Stimulated activated naive B cell treated with anti-CD40 and anti-IgM and Interleukin-4, amounts not matched to agents 10 μg/mL and 1 μg/mL and 100 μg/mL, for 72 hours (primary cell): ENCODE measurements around the gene KEL.

Experiments used
- ATAC-seq, 2 donors: fragments of 150-1000 bp; cut with Tn5 transposase; replicated peaks; 2 replicates each; pipeline ENCODE4 v1.10.0; 2021; ENCODE audit warnings: moderate library complexity in 1 of 2
- DNase-seq: peaks from one replicate; pipeline ENCODE4 v3.0.0; 2021
- H3K27ac Mint-ChIP-seq: one replicate; pipeline ENCODE4 v1.8.0; 2022; ENCODE audit warnings: mild to moderate bottlenecking, mixed read lengths
- H3K27me3 Mint-ChIP-seq, 2 donors: one replicate each; pipeline ENCODE4 v1.8.0; 2022; ENCODE audit warnings: mixed read lengths in 2 of 2
- H3K36me3 Mint-ChIP-seq, 2 donors: one replicate each; pipeline ENCODE4 v1.8.0; 2022; ENCODE audit warnings: mixed read lengths in 2 of 2, mild to moderate bottlenecking in 1 of 2
- H3K4me1 Mint-ChIP-seq, 2 donors: one replicate each; pipeline ENCODE4 v1.8.0; 2022; ENCODE audit warnings: mixed read lengths in 2 of 2, mild to moderate bottlenecking in 1 of 2
- H3K4me3 Mint-ChIP-seq, 2 donors: one replicate each; pipeline ENCODE4 v1.8.0; 2022; ENCODE audit warnings: mild to moderate bottlenecking in 2 of 2, mixed read lengths in 2 of 2, moderate library complexity in 1 of 2
- H3K9me3 Mint-ChIP-seq, 2 donors: one replicate each; pipeline ENCODE4 v1.8.0; 2022; ENCODE audit warnings: mixed read lengths in 2 of 2, mild to moderate bottlenecking in 1 of 2

KEL gene

DNA sequence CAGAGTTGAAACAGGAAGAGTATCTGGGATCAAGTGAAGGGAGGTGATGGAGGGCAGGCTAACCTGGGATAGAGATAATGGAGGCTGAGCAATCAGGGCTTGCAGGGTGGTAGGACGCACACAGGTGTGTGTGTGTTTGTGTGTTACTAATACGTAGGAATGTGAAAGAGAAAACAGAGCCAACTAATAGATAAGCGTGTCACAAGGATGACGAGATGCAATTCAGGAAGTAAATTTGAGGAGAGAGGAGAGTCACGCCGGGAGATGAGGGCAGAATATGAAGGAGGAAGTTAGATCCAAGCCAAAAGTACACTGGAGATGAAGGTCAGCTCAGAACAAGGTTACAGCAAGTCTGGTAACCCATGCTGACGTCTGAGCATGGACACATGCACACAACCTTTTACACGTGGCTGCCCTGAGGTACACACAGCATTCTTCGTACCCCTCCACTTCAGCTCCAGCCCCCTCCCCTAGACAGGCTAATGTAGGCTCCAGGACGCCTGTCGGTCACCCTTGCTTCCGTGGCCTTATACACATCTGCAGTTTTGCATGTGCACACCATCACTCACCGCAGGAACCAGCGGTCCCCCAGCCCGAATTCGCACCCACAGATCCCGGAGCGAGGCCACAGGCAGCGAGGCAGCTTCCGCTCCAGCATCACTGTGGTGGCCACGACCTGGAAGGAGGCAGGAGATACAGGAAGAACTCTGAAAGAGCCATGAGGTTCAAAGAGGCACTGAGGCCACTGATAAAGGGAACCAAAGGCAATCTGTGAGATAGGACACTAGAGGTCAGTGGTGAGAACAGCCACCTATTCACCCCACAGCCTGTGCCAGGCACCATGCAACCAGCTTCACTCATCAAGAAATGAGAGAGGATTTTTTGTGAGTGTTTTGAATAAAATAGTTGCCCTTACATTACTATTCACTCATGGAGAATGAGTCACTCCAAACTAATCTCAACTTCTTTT lies 53.0 kb downstream of the KEL start:
- ATAC-seq (peak; percentile 80 to 81), DNase-seq (no peak)
- Mint-ChIP-seq H3K4me3 (no peak overlapping the region), H3K9me3 (no peaks in the 10 kb centered on the region), H3K27ac (no peak overlapping the region), H3K4me1 (peaks cover 0 to 1% of the 10 kb centered on the region in 2 donors), H3K36me3 (no peaks in the 10 kb centered on the region), H3K27me3 (peaks cover 19 to 21% of the 10 kb centered on the region in 2 donors)

DNA sequence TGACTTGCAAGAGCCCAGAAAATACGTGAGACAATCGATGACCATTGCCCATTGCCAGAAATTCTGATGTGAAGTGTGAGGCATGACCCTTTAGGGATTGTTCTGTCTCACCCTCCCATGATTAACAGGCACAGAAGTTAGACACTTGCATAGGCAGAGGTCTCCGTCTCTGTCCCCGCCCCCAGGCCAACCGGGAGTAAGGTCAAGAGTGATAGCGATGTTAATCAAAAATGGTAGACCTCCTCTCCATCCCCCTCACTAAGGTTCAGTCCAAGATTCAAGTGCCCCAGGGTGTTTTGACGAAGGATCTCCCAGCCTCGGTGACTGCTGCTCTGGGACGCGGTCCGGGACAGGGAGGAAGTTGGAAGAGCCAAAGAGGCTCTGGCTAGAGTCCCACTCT lies 53.9 kb downstream of the KEL start:
- Mint-ChIP-seq H3K36me3 (no peaks in the 10 kb centered on the region), H3K27ac (no peak overlapping the region), H3K4me1 (no peaks in the 10 kb centered on the region), H3K27me3 (peaks cover 12 to 13% of the 10 kb centered on the region in 2 donors), H3K9me3 (no peaks in the 10 kb centered on the region), H3K4me3 (no peak overlapping the region)
- DNase-seq (no peak), ATAC-seq (no peak)

DNA sequence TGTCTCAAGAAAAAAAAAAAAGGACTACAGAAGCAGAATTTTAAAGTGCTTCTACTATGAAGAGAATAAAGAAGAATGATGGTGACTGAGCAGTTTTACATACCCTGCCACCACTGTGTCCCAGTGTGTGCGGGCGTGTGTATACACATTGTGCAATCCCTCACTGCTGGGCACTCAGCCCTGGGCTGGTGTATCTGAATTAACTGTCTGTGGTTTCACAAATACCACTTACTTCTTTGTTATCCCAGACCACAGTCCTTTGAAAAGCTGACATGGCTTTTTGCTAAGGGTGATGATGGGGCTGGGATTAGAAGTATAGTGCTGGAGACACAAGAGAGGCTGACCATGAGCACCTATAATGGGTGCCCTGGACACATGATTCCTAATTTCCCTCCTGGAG lies 55.5 kb downstream of the KEL start:
- peaks cover 2 to 4% of the 10 kb centered on the region in 2 donors for H3K9me3 Mint-ChIP-seq
- peaks cover 7 to 12% of the 10 kb centered on the region in 2 donors for H3K27me3 Mint-ChIP-seq
- H3K27ac Mint-ChIP-seq: no peak overlapping the region
- H3K4me3 Mint-ChIP-seq: no peak overlapping the region
- peaks cover 0 to 4% of the 10 kb centered on the region in 2 donors for H3K36me3 Mint-ChIP-seq
- ATAC-seq (no peak), DNase-seq (no peak)
- H3K4me1 Mint-ChIP-seq: no peaks in the 10 kb centered on the region

DNA sequence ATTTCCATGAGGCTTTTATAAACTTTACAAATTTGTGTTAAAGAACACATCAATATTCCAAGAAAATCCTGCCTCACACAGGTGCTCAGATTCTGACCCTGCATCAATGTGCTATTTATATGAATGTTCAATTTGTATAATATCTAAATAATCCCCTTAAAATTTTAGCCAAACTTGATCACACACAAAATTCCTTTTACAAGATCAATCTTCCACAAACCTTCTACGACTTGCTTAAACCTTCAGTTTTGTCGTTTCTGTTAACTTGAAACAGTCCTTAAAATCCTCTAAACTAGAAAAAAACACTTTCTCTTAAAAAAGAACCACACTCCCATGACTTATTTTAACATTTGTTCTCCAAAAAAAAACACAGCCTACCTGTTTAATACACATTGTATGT lies 56.4 kb downstream of the KEL start:
- Mint-ChIP-seq H3K27ac (no peak overlapping the region), H3K27me3 (peaks cover 3 to 5% of the 10 kb centered on the region in 2 donors), H3K36me3 (peaks cover 0 to 4% of the 10 kb centered on the region in 2 donors), H3K9me3 (peaks cover 2 to 4% of the 10 kb centered on the region in 2 donors), H3K4me1 (no peaks in the 10 kb centered on the region), H3K4me3 (no peak overlapping the region)
- DNase-seq (no peak), ATAC-seq (no peak)

DNA sequence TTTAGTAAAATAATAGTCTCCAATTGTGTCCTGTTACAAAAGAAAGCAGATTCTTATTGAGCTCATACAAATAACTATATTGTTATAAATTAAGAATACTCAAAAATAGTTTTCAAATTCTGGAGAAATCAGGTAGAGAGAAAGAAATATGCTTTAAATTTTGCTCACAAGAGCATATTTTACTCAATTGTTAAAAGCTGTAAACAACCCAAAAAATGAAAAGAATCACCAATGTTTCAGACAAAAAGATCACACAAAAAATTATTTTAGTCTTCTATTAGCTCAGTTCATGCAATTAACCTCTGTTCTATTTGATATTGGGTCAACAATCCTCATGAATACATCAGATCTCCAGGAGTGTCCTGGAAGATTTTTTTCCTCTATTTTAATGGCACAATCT lies 58.0 kb downstream of the KEL start:
- Mint-ChIP-seq H3K27ac (no peak overlapping the region), H3K36me3 (peaks cover 0 to 4% of the 10 kb centered on the region in 2 donors), H3K27me3 (peaks cover 5 to 8% of the 10 kb centered on the region in 2 donors), H3K4me1 (no peaks in the 10 kb centered on the region), H3K4me3 (no peak overlapping the region), H3K9me3 (peaks cover 2 to 4% of the 10 kb centered on the region in 2 donors)
- DNase-seq (no peak), ATAC-seq (no peak)

DNA sequence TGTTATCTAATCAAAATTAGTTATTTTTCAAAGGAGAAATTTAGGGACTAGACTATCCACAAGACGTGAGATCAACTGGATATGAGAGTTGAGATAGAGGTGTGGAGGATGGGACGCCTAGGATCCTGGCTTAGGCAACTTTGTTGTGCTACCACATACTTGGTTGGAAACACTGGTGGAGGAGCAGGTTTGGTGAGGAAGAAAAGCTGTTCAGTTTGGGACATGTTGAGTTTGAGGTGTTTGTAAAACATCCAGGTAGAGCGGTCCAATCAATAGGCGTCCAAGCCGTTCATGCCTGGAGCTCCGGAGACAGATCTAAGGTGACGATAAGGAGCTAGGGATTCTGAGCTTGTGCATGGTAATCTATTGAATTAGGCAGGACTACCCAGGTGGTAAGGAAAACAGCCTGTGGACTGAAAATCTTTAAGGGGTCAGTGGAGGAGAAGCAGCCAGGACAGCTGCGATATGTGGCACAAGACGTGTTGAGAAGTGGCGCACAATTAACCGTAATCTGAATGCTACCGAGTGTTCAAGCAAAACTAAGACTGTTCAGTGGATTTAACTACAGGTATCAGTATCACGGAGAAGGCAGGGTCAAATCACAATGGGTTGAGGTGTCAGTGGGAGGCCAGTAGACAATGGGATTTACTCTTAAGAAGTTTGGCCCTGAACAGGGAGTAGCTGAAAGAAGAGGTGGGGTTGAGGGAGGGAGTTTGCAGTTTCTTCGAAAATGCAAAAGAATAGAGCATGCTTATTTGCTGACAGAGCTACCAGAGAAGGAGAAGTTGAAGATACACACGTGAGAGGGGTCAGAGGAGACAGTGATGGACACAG lies 60.5 kb downstream of the KEL start:
- peaks cover 2 to 4% of the 10 kb centered on the region in 2 donors for H3K9me3 Mint-ChIP-seq
- ATAC-seq (no peak), DNase-seq (no peak)
- peaks cover 0 to 24% of the 10 kb centered on the region in 2 donors for H3K27me3 Mint-ChIP-seq
- no peak overlapping the region for H3K4me3 Mint-ChIP-seq
- no peak overlapping the region for H3K27ac Mint-ChIP-seq
- H3K4me1 Mint-ChIP-seq: no peaks in the 10 kb centered on the region
- peaks cover 0 to 4% of the 10 kb centered on the region in 2 donors for H3K36me3 Mint-ChIP-seq

DNA sequence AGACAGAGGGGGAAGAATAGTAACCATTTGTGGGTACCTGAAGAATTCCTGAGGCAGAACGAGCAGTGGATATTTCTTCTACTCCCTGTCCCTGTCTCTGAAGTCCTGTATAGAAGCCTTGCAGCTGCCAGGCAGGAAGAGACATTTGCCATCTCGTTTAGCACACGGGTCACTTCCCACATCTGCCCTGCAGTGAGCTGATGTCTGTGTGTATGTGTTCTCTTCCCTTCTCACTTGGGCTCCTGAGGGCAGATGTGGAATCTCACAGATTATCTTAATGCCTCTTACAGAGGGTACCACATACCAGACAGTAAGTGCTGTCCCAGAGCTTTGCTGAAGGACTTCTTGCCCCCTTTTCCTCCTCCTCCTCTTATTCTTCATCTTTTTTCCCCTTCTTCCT lies 62.5 kb downstream of the KEL start:
- Mint-ChIP-seq H3K27ac (no peak overlapping the region), H3K4me1 (no peaks in the 10 kb centered on the region), H3K4me3 (no peak overlapping the region), H3K36me3 (peaks cover 0 to 4% of the 10 kb centered on the region in 2 donors), H3K9me3 (peaks cover 2 to 4% of the 10 kb centered on the region in 2 donors), H3K27me3 (peaks cover 0 to 26% of the 10 kb centered on the region in 2 donors)
- ATAC-seq: no peak
- DNase-seq: no peak

DNA sequence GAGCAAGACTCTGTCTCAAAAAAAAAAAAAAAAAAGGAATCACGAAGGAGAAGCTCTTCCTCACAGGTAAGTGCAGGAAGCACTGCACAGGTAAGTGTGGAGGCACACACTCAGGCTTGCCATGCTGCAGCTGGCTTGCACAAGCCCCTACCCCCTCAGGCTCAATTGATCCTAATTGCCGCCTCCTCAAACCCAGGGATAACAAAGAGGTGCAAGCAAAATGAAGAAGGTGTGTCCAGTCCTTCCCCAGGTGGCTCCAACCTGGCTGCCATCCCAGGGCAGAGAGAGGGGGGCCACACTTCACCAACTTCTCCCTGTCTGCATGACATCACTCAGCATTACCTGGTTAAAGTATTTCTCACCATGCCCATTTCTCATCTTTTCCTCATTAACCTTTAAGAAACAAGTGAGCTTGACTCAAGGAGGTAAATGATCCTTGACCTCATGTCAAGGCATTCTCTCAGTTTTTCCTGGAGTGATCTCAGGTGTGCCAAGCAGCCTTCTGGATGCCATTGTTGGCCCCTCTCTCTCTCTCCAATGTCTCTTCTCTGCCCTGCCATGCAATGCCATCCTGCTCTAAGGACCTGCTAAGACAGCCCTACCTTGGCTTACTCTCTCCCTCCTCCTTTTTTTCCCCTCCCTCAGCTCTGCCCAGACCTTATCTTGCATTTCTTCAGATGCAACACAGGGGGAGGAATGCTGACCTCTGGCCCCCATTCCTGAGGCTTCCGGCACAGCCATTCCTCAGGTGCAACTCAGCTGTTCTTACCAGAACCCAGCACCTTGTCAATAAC lies 63.6 kb downstream of the KEL start:
- peaks cover 2 to 4% of the 10 kb centered on the region in 2 donors for H3K9me3 Mint-ChIP-seq
- peaks cover 0 to 4% of the 10 kb centered on the region in 2 donors for H3K36me3 Mint-ChIP-seq
- H3K27ac Mint-ChIP-seq: no peak overlapping the region
- no peak overlapping the region for H3K4me3 Mint-ChIP-seq
- H3K27me3 Mint-ChIP-seq: peaks cover 0 to 26% of the 10 kb centered on the region in 2 donors
- DNase-seq (no peak), ATAC-seq (no peak)
- no peaks in the 10 kb centered on the region for H3K4me1 Mint-ChIP-seq

DNA sequence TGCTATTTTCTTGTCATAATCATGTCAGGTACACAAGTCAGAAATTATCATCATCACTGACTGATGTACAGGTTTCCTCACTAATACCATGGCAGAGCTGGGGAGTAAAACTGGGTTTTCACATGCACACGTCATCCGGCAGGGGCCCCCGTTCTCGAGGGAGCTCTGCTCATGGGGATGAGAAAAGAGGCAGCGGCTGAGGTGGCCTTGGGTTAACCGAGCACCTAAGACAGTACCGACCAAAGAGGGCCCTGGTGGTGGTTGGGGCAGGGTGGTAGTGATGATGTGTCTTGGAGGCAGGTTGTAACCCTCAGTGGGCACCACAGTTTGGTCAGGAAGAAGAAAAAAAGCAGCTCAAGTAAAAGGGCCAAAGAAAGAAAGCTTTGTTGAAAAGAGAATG lies 64.5 kb downstream of the KEL start:
- ATAC-seq (no peak), DNase-seq (no peak)
- Mint-ChIP-seq H3K36me3 (no peaks in the 10 kb centered on the region), H3K27me3 (peaks cover 0 to 26% of the 10 kb centered on the region in 2 donors), H3K4me1 (no peaks in the 10 kb centered on the region), H3K27ac (no peak overlapping the region), H3K9me3 (no peaks in the 10 kb centered on the region), H3K4me3 (no peak overlapping the region)

DNA sequence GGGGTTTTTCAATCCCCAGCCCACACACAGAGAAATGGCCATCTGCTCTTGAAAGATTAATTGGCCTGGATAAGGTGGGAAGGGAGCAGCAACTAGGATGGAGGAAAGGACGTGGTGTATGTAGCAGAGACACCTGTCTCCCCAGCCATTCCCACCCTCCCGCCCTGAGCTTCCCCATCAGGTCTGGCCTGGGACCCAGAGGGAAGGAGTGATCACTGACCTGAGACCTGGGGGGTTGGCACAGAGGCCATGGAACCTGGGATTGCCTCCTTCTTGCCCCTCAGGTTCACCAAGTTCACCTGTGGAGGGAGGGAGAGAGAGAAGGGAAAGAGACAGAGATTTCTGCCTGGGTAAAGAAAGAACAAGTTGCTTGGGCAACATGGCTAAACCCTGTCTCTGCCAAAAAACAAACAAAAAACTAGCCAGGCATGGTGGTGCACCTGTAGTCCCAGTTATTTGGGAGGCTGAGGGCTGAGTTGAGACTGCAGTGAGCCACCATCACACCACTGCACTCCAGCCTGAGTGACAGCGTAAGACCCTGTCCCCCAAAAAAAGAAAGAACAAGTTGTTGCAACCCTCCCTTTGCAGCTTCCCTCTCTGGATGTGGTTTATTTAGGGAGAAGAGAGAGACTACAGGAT lies 65.3 kb downstream of the KEL start:
- no peaks in the 10 kb centered on the region for H3K36me3 Mint-ChIP-seq
- no peaks in the 10 kb centered on the region for H3K9me3 Mint-ChIP-seq
- H3K27ac Mint-ChIP-seq: no peak overlapping the region
- DNase-seq (no peak), ATAC-seq (no peak)
- no peaks in the 10 kb centered on the region for H3K4me1 Mint-ChIP-seq
- H3K27me3 Mint-ChIP-seq: peaks cover 0 to 26% of the 10 kb centered on the region in 2 donors
- no peak overlapping the region for H3K4me3 Mint-ChIP-seq

DNA sequence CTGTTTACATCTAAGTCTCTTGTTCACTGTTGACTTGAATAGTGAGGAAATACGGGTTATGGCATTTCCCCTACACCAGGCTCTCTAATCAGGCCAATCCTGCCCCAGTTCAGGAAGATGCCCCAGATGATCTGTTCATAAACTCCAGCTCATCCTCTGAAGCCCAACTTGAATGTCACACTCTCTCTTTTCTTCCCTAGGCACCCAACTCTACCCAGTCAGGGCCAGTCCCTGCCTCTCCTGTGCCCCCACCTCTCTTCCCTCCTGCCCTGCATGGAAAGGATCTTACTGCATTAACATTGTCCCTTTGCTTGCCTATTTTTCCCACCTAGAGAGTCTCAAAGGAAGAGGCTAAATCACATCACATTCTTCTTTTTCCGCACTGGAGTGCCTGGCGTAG lies 66.0 kb downstream of the KEL start:
- H3K4me1 Mint-ChIP-seq: no peaks in the 10 kb centered on the region
- ATAC-seq: no peak
- H3K27me3 Mint-ChIP-seq: peaks cover 0 to 26% of the 10 kb centered on the region in 2 donors
- no peaks in the 10 kb centered on the region for H3K36me3 Mint-ChIP-seq
- no peak overlapping the region for H3K4me3 Mint-ChIP-seq
- H3K9me3 Mint-ChIP-seq: no peaks in the 10 kb centered on the region
- H3K27ac Mint-ChIP-seq: no peak overlapping the region
- DNase-seq: no peak

DNA sequence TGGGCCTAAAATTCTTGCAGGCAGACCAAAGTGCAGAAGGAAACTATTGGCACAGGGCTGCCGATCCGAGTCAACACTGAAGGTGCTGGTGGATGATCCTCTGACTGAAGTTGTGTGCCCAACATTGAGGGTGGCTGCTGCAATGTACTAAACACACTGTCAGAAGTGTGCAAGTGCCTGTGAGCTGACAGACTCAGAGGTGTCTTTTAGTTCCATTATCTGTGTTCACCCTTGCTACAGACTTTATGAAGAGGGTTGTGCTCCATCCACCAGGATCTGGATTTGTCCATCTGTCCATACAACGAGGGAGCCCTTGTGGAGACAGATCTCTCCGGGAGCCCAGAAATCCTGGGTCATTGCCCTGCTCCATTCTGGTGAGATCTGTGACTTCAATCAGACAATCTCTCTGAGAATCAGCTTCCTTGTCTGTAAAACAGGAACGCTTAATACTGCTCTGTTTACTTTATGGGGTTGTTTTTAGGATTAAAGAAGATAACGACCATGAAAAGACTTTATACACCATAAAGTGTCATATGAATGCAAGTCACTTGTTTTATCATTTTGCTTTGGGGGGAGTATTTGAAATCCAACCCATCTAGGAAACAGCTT lies 67.1 kb downstream of the KEL start:
- Mint-ChIP-seq H3K27me3 (peaks cover 0 to 31% of the 10 kb centered on the region in 2 donors), H3K9me3 (no peaks in the 10 kb centered on the region), H3K4me3 (no peak overlapping the region), H3K27ac (no peak overlapping the region), H3K4me1 (peaks cover 0 to 4% of the 10 kb centered on the region in 2 donors), H3K36me3 (no peaks in the 10 kb centered on the region)
- no peak for DNase-seq
- no peak for ATAC-seq
